HG02884 (cell line): ENCODE measurements around the gene ELF4.

Source experiments
- ATAC-seq: cut with Tn5 transposase; IDR thresholded peaks from one replicate; pipeline ENCODE4 v1.9.1; 2021; ENCODE audit warnings: mild to moderate bottlenecking, moderate library complexity; ENCODE audit not compliant: unreplicated experiment

ELF4 gene

DNA sequence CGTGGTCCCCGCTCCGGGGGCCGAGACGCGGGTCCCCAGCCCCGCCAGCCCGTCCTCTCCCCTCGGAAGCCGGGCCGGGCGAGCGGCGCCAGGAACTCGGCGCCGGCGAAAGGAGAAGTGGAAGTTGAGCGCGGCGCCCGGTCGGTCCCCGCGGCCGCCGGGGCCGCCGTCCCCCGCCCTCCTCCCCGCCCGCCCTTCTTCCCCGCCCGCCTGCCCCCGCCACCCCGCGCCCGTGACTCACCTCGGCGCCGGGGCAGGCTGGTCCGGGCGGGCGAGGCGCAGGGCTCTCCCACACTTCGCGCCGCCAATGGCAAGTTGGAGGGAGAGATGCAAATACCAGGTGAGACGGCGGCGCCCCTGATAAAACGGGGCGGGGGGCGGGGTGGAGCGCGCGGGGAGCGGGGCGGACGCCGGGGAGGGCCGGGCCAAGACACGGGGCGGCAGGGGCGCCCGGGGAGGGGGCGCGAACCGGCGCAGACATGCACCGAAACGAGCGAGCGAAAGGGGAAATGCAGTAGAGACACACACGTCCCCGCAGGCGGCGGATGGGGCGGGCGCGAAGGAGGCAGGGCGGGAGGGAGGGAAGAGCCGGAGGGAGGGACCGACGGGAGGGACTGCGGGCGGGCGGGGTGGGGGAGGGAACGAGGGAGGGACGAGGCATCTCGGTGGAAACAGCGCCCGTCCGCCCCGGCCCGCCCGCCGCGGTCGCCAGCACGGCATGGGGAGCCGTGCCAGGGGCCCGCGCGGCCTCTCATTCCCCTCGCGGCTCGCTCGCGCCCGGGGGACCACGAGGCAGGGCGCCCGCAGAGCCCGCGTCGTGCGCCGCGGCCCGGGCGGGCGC lies at the start of gene ELF4:
Gene ELF4 (minus strand): TSS at position 119 of the 841 bp plus-strand sequence. CDS start 29,167 bp downstream, outside the sequence.
- peak; percentile 37 for ATAC-seq

DNA sequence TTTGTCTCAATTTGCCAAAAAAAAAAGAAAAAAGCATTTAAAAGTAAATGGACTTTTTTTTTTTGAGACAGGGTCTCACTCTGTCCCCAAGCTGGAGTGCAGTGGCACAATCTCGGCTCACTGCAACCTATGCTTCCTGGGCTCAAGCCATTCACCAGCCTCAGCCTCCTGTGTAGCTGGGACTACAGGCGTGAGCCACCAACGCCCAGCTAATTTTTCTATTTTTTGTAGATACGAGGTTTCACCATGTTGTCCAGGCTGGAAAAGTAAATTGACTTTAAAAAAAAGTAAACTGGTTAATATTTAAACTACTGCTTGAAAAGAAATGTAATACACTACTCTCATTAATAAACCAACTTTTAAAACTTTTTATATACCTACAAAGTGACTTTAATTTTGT lies 49.5 kb upstream of the ELF4 start:
- ATAC-seq, result no peak

DNA sequence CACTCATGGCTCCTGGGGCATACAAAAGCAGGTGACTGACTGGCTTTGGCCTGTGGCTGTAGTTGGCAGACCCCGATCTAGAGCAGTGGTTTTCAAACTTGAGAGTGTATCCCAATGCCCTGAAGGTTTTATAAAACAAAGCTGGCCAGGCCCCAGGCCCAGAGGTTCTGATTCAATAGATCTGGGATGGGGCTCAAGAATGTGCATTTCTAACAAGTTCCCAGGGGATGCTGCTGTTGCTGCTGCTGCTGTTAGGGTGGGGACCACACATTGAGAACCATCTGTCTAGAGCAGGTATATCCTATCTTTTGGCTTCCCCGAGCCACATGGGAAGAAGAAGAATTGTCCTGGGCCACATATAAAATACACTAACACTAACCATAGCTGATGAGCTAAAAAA lies 48.0 kb upstream of the ELF4 start:
- no peak for ATAC-seq

DNA sequence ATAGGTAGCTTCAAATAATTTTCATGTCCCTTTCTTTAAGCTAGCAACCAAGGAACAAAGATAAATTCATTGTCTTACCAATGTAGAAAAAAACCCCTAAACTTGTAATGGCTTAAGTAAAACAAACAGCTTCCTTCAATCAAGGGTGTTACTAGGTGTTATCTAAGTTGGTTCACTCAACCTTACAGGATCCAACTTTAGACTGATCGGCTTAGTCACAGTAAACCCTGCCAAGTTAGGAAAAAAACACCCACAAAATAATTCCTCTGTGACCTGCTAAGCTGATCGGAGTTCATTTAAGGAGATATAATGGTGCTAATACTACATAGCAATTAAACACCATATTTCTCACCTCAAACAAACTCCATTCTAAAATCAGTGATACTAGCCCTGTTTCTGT lies 45.3 kb upstream of the ELF4 start:
- no peak for ATAC-seq

DNA sequence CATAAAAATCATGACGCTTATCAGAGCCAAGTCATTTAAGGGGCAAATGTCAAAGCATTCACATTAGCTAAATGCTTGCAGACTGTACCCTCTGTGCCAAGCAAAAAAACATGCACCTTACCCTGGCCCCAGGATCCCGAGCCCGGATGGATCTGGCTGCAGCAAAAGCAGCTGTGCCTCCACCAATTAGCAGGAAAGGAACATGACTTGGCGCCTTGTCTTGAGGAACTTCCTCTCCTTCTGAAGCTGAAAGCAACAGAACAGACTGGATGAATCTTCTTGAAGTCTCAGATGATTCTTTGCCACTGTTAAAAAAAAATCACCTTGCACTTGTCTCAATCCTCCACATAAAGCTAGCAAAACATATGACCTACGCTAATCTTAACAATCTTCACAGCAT lies 37.3 kb upstream of the ELF4 start:
- ATAC-seq, result no peak

DNA sequence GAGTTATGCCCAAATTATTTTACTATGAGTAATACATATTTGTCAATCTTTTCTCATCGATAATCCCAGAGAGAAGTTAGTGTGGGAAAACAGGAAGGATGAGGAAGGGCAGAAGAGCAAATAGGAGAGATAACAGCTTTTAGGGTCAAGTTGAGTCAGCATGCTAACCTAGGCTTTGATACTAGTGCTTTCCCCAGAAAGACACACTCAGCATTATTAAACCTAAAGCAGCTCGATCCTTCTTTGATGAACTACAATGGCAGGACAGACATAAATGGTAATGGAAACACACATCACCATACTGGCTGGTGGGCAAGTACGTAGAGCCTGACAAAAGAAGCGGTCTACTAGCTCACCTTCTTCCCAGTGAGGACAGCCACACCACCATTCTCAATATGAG lies 34.8 kb upstream of the ELF4 start:
- ATAC-seq, result no peak

DNA sequence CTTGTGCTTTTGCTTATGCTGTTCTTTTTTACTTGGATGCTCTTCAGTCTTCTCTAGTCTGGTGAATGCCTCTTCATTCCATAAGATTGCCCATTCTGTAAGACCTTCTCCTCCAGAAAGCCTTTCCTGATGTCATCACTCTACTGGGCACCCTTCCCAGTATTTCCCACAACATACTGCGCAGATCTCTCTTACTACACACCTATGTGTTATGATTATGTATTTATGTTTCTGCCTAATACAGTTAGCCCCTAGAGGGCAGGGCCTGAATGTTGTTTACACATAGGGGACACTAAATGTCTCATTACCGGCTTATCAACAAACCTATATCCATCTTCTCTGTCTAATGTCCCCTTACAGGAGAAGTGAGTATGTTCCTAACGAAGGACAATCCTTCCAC lies 34.2 kb upstream of the ELF4 start:
- ATAC-seq, result no peak

DNA sequence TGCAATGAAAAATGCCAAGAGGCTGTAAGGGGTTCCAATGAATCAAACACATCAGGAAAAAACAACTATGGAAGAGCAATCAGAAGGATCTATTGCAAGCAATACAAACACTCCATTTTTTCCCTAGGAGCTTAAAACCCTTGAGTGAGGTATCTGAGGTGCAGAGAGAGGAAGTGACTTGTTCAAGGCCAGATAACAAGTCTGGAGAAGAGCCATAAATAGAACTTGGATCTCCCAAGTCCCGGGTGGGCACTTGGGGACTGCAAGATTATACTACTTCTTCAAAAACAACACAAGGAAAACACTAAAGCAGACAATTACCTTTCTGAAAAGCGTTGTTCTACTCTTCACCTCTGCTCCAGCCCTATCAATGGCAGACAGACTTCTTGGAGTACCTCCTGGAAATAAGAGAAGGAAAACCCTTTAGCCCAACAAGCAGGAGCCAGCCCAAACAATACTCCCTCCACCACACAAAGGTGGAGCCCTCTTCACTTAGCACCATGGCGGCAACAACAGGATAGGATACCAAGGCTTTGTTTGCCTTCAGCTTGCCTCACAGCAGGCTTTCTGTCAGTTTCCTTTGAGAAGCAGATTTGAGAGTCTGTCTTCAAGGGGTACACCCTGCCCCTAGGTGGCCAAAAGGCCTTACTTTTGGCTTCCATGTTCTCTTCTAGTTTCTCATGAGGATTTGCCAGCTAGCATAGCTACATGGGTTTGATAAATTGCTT lies 29.3 kb upstream of the ELF4 start:
- ATAC-seq, result no peak

DNA sequence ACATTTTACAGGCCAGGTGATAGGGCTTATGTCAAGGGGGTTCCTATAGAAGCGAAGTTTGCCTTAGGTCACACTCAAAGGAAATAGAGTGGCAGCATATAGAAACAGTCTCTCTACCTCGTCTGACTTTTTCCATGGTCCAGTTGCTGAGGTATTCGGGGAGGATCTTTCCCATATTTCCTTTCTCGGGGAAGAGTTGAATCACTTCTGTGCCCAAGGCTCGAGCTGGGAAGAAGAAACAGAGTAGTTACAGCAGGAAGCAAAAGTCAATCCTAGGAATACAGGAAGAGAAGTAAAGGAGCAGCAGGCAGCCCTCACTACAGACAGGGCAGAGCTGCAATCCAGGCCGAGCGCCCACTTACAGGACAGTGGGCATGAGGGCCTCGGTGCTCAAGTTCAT lies 26.7 kb upstream of the ELF4 start:
- no peak for ATAC-seq

DNA sequence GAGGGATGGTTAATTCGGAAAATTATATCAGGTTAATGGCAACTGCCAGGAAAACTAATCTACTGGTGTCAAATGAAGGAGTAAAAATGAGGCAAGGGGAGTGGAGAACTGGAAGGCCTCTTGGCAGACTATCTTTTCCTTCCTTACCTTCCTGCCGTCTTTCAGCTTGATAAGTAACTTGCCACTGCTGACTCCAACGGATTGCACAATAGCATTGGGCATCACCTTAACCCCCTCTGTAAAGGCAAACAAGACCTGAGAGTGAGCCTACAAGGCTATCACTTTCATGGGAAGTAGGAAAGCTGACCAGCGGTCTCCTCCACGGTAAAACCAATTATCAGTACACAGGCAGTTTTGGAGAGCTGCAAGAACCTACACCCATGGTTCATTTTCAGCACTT lies 26.2 kb upstream of the ELF4 start:
- no peak for ATAC-seq

DNA sequence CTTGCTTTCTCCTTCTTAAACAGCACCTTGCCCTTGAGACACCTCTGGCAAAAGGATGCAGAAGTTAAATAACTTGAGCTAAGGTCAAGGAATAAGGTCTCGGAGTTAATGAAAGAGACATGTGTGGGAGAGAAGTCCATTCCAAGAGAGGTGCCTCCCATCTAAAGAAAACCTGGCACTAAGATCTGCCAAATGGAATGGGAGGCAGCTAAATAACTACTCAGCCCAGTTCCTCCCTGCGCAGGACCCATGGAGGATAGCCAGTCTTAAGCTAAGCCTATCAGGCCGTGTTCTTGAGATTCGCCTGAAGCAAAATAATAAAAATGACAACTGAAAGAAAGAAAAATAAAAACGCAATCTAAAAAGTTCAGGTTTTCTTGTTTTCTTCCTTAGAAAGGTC lies 20.7 kb upstream of the ELF4 start:
- no peak for ATAC-seq

DNA sequence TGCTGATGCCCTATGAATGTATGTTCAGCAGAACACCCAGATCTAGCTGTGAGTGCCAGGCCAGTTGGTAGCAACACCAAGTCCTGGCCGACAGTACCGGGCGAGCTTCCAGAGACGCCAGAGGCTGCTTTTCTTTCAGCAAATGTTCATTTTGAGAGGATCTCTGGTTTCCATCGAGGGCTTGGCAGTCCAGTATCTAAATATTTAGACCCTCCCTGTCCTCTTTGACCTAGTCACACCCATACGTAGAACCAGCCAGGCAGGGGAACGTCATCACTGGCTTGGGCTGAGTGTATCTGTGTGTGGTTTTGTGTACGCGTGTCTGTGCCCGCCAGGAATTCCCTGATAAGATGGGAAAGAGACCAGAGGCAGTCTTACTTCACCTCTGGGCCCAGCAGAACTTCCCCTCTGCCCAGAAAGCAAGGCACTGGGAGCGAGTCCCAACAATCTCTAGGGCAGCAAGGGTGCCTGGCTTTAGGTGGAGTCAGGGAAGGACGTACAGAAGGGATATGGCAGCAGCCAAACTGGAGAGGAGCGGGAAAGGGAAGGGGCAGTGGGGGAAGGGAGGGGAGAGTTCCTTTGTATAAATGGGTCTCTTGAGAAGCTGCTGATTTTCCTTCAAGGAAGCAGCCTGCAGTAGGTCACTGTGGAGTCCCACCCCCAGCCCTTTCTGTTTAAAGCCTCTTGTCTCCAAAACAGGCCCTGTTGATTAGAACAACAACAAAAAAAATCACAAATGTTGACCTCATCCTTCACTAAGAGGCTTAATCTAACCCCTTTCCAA lies 15.0 kb upstream of the ELF4 start:
- ATAC-seq, result no peak

DNA sequence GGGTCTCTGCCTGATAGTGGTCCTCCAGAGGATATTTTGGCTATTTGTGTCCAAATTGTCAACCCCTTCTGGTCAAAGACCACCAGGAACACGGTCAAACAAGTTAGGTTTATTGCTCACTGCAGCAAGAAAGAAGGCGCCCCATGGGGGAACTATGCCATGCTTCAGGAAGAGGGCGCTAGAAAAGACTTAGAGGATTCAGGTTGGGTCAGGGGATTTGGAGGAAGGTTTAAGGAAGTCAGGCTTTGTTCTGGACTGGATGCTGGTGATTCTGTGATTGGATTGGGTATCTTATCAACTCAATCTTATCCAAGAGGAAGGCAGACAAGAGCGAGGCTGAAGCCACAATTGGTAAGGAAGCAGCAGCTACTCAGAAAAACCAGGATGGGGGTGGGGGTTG lies 14.3 kb upstream of the ELF4 start:
- no peak for ATAC-seq

DNA sequence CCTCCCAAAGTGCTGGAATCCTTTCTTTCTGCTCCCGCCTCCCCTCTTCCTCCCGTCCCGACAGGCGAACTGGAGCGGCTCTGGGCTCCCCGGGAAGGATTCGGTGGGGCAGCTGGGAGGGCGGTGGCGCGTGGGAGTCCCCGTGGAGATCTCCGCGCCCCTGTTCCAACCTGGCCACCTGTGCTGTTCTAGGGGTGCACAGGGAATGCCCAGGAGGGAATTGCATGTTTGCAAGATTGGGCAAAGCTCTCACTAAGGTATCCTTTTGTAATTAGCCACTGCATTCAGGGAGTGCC lies 11.2 kb upstream of the ELF4 start:
- no peak for ATAC-seq

DNA sequence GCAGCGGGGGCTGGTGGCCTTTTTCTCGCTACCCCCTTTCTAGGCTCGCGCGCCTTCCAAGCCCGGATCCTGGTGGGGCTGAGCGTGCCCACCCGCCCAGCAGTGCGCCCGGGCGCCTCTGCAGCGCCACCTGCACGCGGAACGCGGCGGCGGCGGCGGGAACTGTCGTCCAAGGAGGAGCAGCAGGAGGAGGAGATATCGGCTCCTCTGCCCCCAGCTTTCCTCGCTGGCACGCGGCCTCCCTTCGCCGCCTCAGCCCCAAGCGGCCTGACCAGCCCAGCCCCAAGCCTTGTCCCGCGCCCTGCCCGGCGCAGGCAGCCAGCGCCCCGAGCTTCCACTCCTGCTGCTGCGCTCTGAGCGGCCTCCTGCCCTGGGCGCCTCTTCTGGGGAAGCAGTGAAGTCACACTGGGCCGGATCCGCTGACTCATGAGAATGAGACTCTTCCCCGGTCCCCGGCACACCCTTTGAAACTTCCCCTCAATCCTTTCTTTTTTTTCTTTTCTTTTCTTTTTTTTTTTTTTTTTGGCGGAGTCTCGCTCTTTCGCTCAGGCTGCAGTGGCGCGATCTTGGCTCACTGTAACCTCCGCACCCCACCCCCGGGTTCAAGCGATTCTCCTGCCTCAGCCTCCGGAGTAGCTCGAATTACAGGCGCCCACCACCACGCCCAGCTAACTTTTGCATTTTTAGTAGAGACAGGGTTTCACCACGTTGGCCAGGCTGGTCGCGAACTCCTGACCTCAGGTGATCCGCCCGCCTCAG lies 10.6 kb upstream of the ELF4 start:
- peak; percentile 64 for ATAC-seq

DNA sequence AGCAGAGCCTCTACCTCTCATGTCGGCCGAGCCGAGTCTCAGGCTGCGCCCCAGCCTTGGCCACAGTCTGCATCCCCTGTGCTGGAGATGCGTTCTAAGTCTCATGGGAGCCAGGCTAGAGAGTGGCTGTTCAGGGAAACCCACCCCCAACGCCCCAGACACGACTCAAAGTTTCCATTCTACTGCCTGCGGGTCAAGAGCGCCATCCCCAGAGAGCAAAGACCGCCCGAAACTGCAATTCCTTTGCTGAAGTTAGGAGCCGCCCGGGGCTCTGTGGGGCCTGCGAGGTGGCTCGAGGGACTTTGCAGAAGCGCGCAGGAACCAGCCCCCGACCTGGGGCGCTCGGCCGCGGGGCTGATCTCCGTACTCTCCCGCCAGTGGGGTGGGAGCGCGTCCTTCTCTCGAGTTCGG lies 10.0 kb upstream of the ELF4 start:
- peak; percentile 42 for ATAC-seq

DNA sequence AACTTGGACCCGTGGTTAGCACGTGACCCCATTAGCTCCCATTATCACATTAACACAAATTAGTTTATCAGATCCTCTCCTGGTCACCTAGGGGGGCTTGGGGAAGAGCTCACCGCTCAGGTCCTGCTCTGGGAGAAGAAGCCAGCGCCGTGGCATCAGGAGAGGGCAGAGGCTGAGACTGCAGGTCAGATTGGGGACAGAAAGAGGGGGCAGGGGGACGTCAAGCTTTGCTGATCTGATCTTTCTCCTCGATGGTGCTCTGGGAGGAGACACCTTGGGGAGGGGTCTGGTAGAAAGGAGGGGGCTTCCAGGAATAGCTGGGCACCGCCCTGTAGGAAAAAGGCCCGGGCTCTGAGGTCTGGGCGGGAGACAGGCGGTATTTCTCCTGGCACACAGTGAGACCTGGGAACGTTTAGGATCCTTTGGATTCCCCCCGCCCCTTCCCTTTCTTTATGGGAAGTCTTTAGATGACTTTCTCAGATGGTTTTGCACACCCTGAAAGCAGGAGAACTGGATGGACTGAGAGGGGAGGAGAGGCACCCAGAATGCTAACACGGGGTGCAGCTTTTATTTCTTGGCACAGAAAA lies 9.1 kb upstream of the ELF4 start:
- no peak for ATAC-seq

DNA sequence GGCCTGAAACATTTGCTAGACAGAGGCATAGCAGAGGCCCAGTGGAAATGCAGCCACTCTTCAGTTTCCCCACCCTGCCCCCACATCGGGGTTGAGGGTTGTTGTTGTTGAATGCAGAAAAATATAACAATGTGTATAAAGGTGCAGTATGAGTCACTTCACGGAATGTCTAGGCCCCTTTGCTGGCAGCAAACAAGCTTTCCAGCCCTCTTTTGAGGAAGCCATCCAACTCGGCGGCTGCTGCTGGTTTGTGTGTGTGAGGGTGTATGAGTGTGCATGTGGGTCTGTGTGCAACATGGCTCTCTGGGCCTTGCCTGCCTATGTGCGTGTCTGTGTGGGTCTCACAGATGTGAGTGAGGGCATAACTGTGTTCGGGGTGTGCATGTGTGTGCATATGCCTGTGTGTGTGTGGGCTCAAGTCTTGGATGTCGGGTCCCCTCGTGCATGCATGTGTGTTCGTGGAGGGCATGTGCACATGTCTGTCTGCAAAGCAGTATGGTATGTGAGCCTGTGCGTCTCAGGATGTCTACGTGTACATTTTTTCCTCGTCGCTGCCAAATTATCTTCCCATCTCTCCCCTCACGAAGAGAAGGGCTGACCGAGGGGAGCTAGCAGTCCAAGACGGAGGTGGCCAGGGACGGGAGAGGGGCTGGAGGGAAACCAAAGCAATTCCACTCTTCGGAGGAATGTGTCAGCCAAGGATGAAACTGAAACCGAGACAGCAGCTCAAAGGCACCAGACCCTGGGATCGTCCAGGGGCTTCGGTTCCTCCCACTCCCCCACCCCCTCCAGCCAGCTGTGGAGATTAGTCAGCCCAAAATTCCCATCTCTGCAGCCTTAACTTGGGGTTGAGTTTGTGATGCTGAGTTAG lies 8.4 kb upstream of the ELF4 start:
- ATAC-seq, result no peak

DNA sequence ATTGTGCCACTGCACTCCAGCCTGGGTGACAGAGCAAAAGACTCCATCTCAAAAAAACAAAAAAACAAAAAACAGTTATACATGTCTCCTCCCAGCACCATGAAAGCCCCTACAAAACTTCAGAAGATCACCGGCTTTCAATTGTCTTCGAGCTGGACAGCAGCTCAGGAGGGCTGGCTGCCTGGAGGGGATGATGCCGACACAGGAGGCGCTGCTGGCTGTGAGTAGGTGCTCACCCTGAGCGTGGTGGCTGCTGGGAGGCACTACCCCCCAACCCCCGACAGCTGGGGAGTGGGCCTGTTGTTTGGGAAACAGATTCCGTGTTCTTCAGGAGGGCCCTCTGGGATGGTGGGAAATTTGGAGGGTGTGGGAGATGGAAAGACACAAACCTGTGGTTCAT lies 6.9 kb upstream of the ELF4 start:
- ATAC-seq, result no peak
